Endothelial cell of umbilical vein (primary cell): ENCODE measurements around the gene GIPR. TPM values are rescaled to one million over a fixed set of nuclear protein-coding genes. Genes with fewer than 3 reads are reported as not detected.

Experiments used
- BruUV-seq: library from RNA; stranded (reverse); fragments of 400-500 nt; replicated peaks from 2 replicates; lab custom pipeline; 2021; lab: Mats Ljungman, UMichigan
- CTCF ChIA-PET: fragments of 300-600, 350-600 bp; sonication (Branson Sonifier 250); formaldehyde crosslinking; loops from one replicate; lab custom pipeline; 2021; ENCODE audit warnings: antibody characterized with exemption, inconsistent platforms; lab: Charles Lee
- POLR2A ChIA-PET: fragments of 300-600, 350-600 bp; sonication (Branson Sonifier 250); formaldehyde crosslinking; loops from one replicate; lab custom pipeline; 2021; ENCODE audit warnings: antibody characterized with exemption, inconsistent platforms; lab: Charles Lee
- DNase-seq: peaks from one replicate; pipeline ENCODE4 v3.0.0-alpha.2; 2011; ENCODE audit warnings: low read depth, low spot score
- FAIRE-seq: peaks from 2 replicates; lab custom pipeline; 2011; peaks lifted over from hg19 to GRCh38; lab: Jason Lieb, UNC
- H2AFZ ChIP-seq: 2 replicates; pipeline ENCODE4 v1.6.0; 2012; ENCODE audit warnings: low read depth, low read length, control low read depth, inconsistent platforms
- H3K27ac ChIP-seq: 2 replicates; pipeline ENCODE4 v1.5.1; 2011; ENCODE audit warnings: low read depth, mild to moderate bottlenecking, control low read depth, low read length, moderate library complexity; ENCODE audit not compliant: insufficient read depth
- H3K27me3 ChIP-seq, 2 experiments: 2 replicates each; pipeline versions ENCODE4 v1.6.0 to v1.6.1; 2011; ENCODE audit warnings: low read length in 2 of 2, mixed read lengths in 1 of 2; ENCODE audit not compliant: control insufficient read depth in 2 of 2, insufficient read depth in 2 of 2
- H3K36me3 ChIP-seq, 2 experiments: 2 replicates in 1 of 2; 3 replicates in 1 of 2; pipeline ENCODE4 v1.5.1; 2011; ENCODE audit warnings: low read length in 2 of 2, mild to moderate bottlenecking in 1 of 2, moderate library complexity in 1 of 2; ENCODE audit not compliant: control insufficient read depth in 2 of 2, insufficient read depth in 2 of 2; ENCODE audit errors: extremely low read depth in 1 of 2
- H3K4me1 ChIP-seq: 3 replicates; pipeline ENCODE4 v1.5.1; 2011; ENCODE audit warnings: mild to moderate bottlenecking, low read length; ENCODE audit not compliant: control insufficient read depth, insufficient read depth; ENCODE audit errors: extremely low read depth
- H3K4me2 ChIP-seq: 2 replicates; pipeline ENCODE4 v1.6.1; 2011; ENCODE audit warnings: low read length, control low read depth, mixed read lengths; ENCODE audit not compliant: insufficient read depth
- H3K4me3 ChIP-seq, 3 experiments: fragments of 200-600 bp in 1 of 3; sonication (generic), shearing (Covaris generic) in 1 of 3; replicated peaks in 1 of 3; 2 replicates each; pipeline ENCODE4 v1.5.1; 2011 to 2016; ENCODE audit warnings: control low read depth in 3 of 3, low read length in 3 of 3, mild to moderate bottlenecking in 2 of 3, inconsistent platforms in 1 of 3, low read depth in 1 of 3, moderate library complexity in 1 of 3; ENCODE audit not compliant: insufficient read depth in 1 of 3
- H3K79me2 ChIP-seq: 2 replicates; pipeline ENCODE4 v1.6.0; 2012; ENCODE audit warnings: low read length, inconsistent platforms; ENCODE audit not compliant: control insufficient read depth, insufficient read depth
- H3K9ac ChIP-seq: replicated peaks from 2 replicates; pipeline ENCODE3; 2011; ENCODE audit warnings: low read length, control low read depth; ENCODE audit not compliant: insufficient read depth; ENCODE audit errors: extremely low read depth
- H3K9me1 ChIP-seq: replicated peaks from 3 replicates; pipeline ENCODE4 v1.6.0; 2011; ENCODE audit warnings: mild to moderate bottlenecking, low read length; ENCODE audit not compliant: control insufficient read depth, insufficient read depth; ENCODE audit errors: extremely low read depth
- H3K9me3 ChIP-seq: replicated peaks from 2 replicates; pipeline ENCODE4 v1.5.1; 2012; ENCODE audit warnings: low read length, inconsistent platforms; ENCODE audit not compliant: control insufficient read depth, insufficient read depth
- H4K20me1 ChIP-seq: replicated peaks from 2 replicates; pipeline ENCODE3; 2011; ENCODE audit warnings: mild to moderate bottlenecking, low read length; ENCODE audit not compliant: control insufficient read depth, insufficient read depth; ENCODE audit errors: extremely low read depth
- CTCF ChIP-seq, 2 donors: IDR thresholded peaks; 1 replicate in 1 of 2; 2 replicates in 1 of 2; pipeline ENCODE4 v1.5.1; 2011; ENCODE audit warnings: low read length in 2 of 2, mild to moderate bottlenecking in 2 of 2, moderate library complexity in 2 of 2, control low read depth in 1 of 2, inconsistent platforms in 1 of 2, low read depth in 1 of 2; ENCODE audit not compliant: insufficient read depth in 1 of 2; ENCODE audit errors: extremely low read depth in 1 of 2
- EZH2 ChIP-seq: IDR thresholded peaks from 2 replicates; pipeline ENCODE4 v1.6.1; 2012; ENCODE audit warnings: borderline replicate concordance, low read depth, mild to moderate bottlenecking, moderate library complexity, low read length, inconsistent platforms; ENCODE audit not compliant: severe bottlenecking
- FOS ChIP-seq: IDR thresholded peaks from 2 replicates; pipeline ENCODE4 v1.6.1; 2011; ENCODE audit warnings: mild to moderate bottlenecking, low read length, moderate library complexity, borderline replicate concordance; ENCODE audit not compliant: insufficient read depth
- JUN ChIP-seq: IDR thresholded peaks from 2 replicates; pipeline ENCODE4 v1.6.1; 2011; ENCODE audit warnings: borderline replicate concordance, low read depth; ENCODE audit not compliant: insufficient read length, insufficient read depth
- MAX ChIP-seq: IDR thresholded peaks from 2 replicates; pipeline ENCODE4 v1.6.1; 2011; ENCODE audit not compliant: insufficient read depth, insufficient read length
- MYC ChIP-seq: IDR thresholded peaks from one replicate; pipeline ENCODE4 v1.6.1; 2011; ENCODE audit warnings: mild to moderate bottlenecking, low read depth, low read length
- POLR2A ChIP-seq: IDR thresholded peaks from 2 replicates; pipeline ENCODE4 v1.6.1; 2012; ENCODE audit warnings: low read depth, mild to moderate bottlenecking, control low read depth, low read length
- POLR2AphosphoS5 ChIP-seq: IDR thresholded peaks from 2 replicates; pipeline ENCODE4 v1.6.1; 2012; ENCODE audit warnings: low read depth, mild to moderate bottlenecking, control low read depth, low read length, moderate library complexity; ENCODE audit not compliant: insufficient read depth
- dilution Hi-C: fragments of 300-500 bp; cut with MboI; formaldehyde crosslinking; loops from one replicate; pipeline ENCODE4 v1.15.0; 2019; ENCODE audit warnings: low sequenced_read_pairs; ENCODE audit not compliant: extremely low pct_ligation_motif_present
- intact Hi-C: fragments of 100-400 bp; cut with micrococcal nuclease; formaldehyde crosslinking; loops from one replicate; pipeline ENCODE4 v1.10.0; 2022
- polyA plus RNA-seq, 4 experiments: library from polyadenylated mRNA; depleted of rRNA in 3 of 4; stranded (reverse) in 3 of 4; unstranded in 1 of 4; fragments of >200 nt; gene quantifications; 2 replicates each; pipeline versions ENCODE4 v1.2.1 to v1.2.3, GENCODE V29; 2011 to 2012; ENCODE audit warnings: missing spikeins in 1 of 4
- total RNA-seq: library from RNA; stranded (reverse); gene quantifications from 2 replicates; pipeline ENCODE4 v1.2.3, GENCODE V29; 2021

The GIPR gene
- total and polyA plus RNA-seq, 2 donors (not counting 3 experiments of a cell fraction or from before 2014, with no cell fraction given): not detected

- H2AFZ ChIP-seq: no peak overlapping the region
- TF ChIP-seq CTCF (IDR thresholded peaks at IDR 0.05; ENCODE audit: extremely low read depth in 1 of 2, insufficient read depth in 1 of 2, low read depth in 1 of 2, low read length in 2 of 2) (no peak), MYC (no peak), MAX (no peak), EZH2 (no peak), POLR2AphosphoS5 (no peak), POLR2A (no peak), FOS (no peak), JUN (no peak)
- H3K9ac ChIP-seq: no peak overlapping the region
- no peaks in the 10 kb centered on the region for H3K4me1 ChIP-seq
- DNase-seq: no peak
- H3K4me3 ChIP-seq: no peak overlapping the region
- no peak for FAIRE-seq
- H3K4me2 ChIP-seq: no peak overlapping the region
- H3K9me3 ChIP-seq: no peaks in the 10 kb centered on the region
- intact Hi-C loops: no loop called here
- H3K79me2 ChIP-seq: no peaks in the 10 kb centered on the region
- CTCF ChIA-PET: interaction anchor here (0.8 to 1.5 kb wide), 3 partner anchors 11 to 51 kb away, joined by 3 read pairs; no protein-coding TSS in a partner anchor
- dilution Hi-C loops: no loop called here
- H3K27me3 ChIP-seq: no peaks in the 10 kb centered on the region
- peaks cover 0 to 3% of the 10 kb centered on the region in 2 experiments for H3K36me3 ChIP-seq
- H3K27ac ChIP-seq: no peak overlapping the region
- H3K9me1 ChIP-seq: no peaks in the 10 kb centered on the region
- H4K20me1 ChIP-seq: no peaks in the 10 kb centered on the region
- POLR2A ChIA-PET: interaction anchor here (0.5 kb wide), 1 partner anchor 55 kb away, joined by 3 read pairs; no protein-coding TSS in a partner anchor
- no TSS peak for BruUV-seq
Measured at GRCh38 chr19:45705710-45706415, 37.8 kb downstream of the GIPR start.
